GM12878 (cell line): ENCODE data around the gene LYZL1. TPM values are rescaled to one million over a fixed set of nuclear protein-coding genes. Genes with fewer than 3 reads are reported as not detected.

Source experiments
- ATAC-seq: fragments of 200-7000 bp; cut with Tn5 transposase; 3 replicates; pipeline ENCODE4 v1.9.1; 2020; ENCODE audit warnings: mild to moderate bottlenecking, moderate library complexity
- BruUV-seq: library from RNA; stranded (reverse); fragments of 400-500 nt; replicated peaks from 2 replicates; lab custom pipeline; 2021; lab: Mats Ljungman, UMichigan
- CTCF ChIA-PET: fragments of 300-600 bp; sonication (Branson Sonifier 250); formaldehyde crosslinking; extraction: SDS; loops from one replicate; lab custom pipeline; 2021; ENCODE audit warnings: inconsistent platforms; lab: Yijun Ruan, JAX
- POLR2A ChIA-PET: fragments of 350-600 bp; formaldehyde crosslinking; extraction: SDS; loops from one replicate; lab custom pipeline; 2021; ENCODE audit warnings: inconsistent platforms; lab: Charles Lee
- RAD21 ChIA-PET: fragments of 300-600 bp; sonication (Branson Sonifier 250); formaldehyde crosslinking; loops from one replicate; lab custom pipeline; 2023; ENCODE audit warnings: antibody characterized with exemption; ENCODE audit not compliant: unreplicated experiment; lab: Charles Lee
- SMC1A ChIA-PET: fragments of 300-600 bp; sonication (Branson Sonifier 250); formaldehyde crosslinking; loops from one replicate; lab custom pipeline; 2023; ENCODE audit not compliant: unreplicated experiment, uncharacterized antibody; lab: Charles Lee
- DNase-seq: peaks from one replicate; pipeline ENCODE4 v3.0.0-alpha.2; 2011; ENCODE audit warnings: low read depth, low spot score
- FAIRE-seq: peaks from 3 replicates; lab custom pipeline; 2011; peaks lifted over from hg19 to GRCh38; lab: Jason Lieb, UNC
- H2AFZ ChIP-seq: 2 replicates; pipeline ENCODE4 v1.6.0; 2011; ENCODE audit warnings: low read depth, low read length, control low read depth; ENCODE audit not compliant: control insufficient read depth
- H3K27ac ChIP-seq: 2 replicates; pipeline ENCODE4 v1.5.1; 2011; ENCODE audit warnings: control low read depth; ENCODE audit not compliant: control insufficient read depth, insufficient read depth
- H3K27me3 ChIP-seq, 2 experiments: replicated peaks in 1 of 2; 2 replicates each; pipeline versions ENCODE4 v1.6.0 to v1.6.1; 2011; ENCODE audit warnings: low read length in 1 of 2; ENCODE audit not compliant: control insufficient read depth in 2 of 2, insufficient read depth in 2 of 2
- H3K36me3 ChIP-seq, 2 experiments: 2 replicates each; pipeline ENCODE4 v1.5.1; 2011; ENCODE audit warnings: low read length in 1 of 2; ENCODE audit not compliant: control insufficient read depth in 2 of 2, insufficient read depth in 2 of 2
- H3K4me1 ChIP-seq: 2 replicates; pipeline ENCODE4 v1.6.1; 2011; ENCODE audit warnings: mild to moderate bottlenecking, low read length, moderate library complexity, mixed read lengths; ENCODE audit not compliant: control insufficient read depth, insufficient read depth
- H3K4me2 ChIP-seq: 2 replicates; pipeline ENCODE4 v1.6.0; 2011; ENCODE audit warnings: control low read depth; ENCODE audit not compliant: control insufficient read depth, insufficient read depth
- H3K4me3 ChIP-seq: fragments of 200-600 bp; sonication (generic); 2 replicates; pipeline ENCODE4 v1.5.1; 2016
- H3K79me2 ChIP-seq: 2 replicates; pipeline ENCODE4 v1.6.0; 2011; ENCODE audit warnings: low read length; ENCODE audit not compliant: control insufficient read depth, insufficient read depth
- H3K9ac ChIP-seq: 2 replicates; pipeline ENCODE4 v1.8.0; 2011; ENCODE audit warnings: low read length, control low read depth, mixed read lengths; ENCODE audit not compliant: control insufficient read depth, insufficient read depth
- H3K9me3 ChIP-seq: replicated peaks from 3 replicates; pipeline ENCODE4 v1.5.1; 2011; ENCODE audit warnings: mild to moderate bottlenecking, low read length; ENCODE audit not compliant: control insufficient read depth, insufficient read depth
- H4K20me1 ChIP-seq: 2 replicates; pipeline ENCODE4 v1.6.0; 2011; ENCODE audit not compliant: control insufficient read depth, insufficient read depth
- ATF7 ChIP-seq: fragments of 450-650 bp; IDR thresholded peaks from 2 replicates; pipeline ENCODE4 v1.6.1; 2016; ENCODE audit warnings: low read depth, mild to moderate bottlenecking
- BHLHE40 ChIP-seq, 2 experiments: fragments of 450-650 bp in 1 of 2; IDR thresholded peaks; 2 replicates each; pipeline ENCODE4 v1.6.1; 2011 to 2017; ENCODE audit warnings: low read depth in 2 of 2, borderline replicate concordance in 1 of 2, improper control_type of control experiment in 1 of 2, low read length in 1 of 2, mild to moderate bottlenecking in 1 of 2
- BMI1 ChIP-seq: fragments of 450-650 bp; IDR thresholded peaks from 2 replicates; pipeline ENCODE4 v1.6.1; 2016; ENCODE audit warnings: mild to moderate bottlenecking, moderate library complexity, borderline replicate concordance
- CEBPB ChIP-seq, 2 experiments: fragments of 150-350 bp in 1 of 2; IDR thresholded peaks; 2 replicates each; pipeline ENCODE4 v1.6.1; 2012 to 2014; ENCODE audit warnings: low read depth in 2 of 2, low read length in 2 of 2, borderline replicate concordance in 1 of 2, inconsistent platforms in 1 of 2
- DPF2 ChIP-seq: fragments of 450-650 bp; IDR thresholded peaks from 2 replicates; pipeline ENCODE4 v1.6.1; 2017; ENCODE audit warnings: mild to moderate bottlenecking
- EP300 ChIP-seq, 2 experiments: fragments of 150-350 bp in 1 of 2; IDR thresholded peaks; 2 replicates each; pipeline ENCODE4 v1.6.1; 2011 to 2012; ENCODE audit warnings: low read depth in 2 of 2, low read length in 2 of 2, borderline replicate concordance in 1 of 2, improper control_type of control experiment in 1 of 2, inconsistent platforms in 1 of 2; ENCODE audit not compliant: control insufficient read depth in 1 of 2
- ESRRA ChIP-seq: IDR thresholded peaks from 2 replicates; pipeline ENCODE4 v1.6.1; 2012; ENCODE audit warnings: mild to moderate bottlenecking, low read length, improper control_type of control experiment
- IKZF2 ChIP-seq, 2 experiments: fragments of 450-650 bp; IDR thresholded peaks; 2 replicates each; pipeline ENCODE4 v1.6.1; 2017; ENCODE audit warnings: mild to moderate bottlenecking in 2 of 2, moderate library complexity in 2 of 2
- IRF4 ChIP-seq: IDR thresholded peaks from 2 replicates; pipeline ENCODE4 v1.6.1; 2011; ENCODE audit warnings: low read depth, low read length
- JUNB ChIP-seq: IDR thresholded peaks from 2 replicates; pipeline ENCODE4 v1.6.1; 2016; ENCODE audit warnings: antibody characterized with exemption, mild to moderate bottlenecking
- MEF2B ChIP-seq: fragments of 450-650 bp; IDR thresholded peaks from 2 replicates; pipeline ENCODE4 v1.6.1; 2018; ENCODE audit warnings: mild to moderate bottlenecking, moderate library complexity; ENCODE audit not compliant: partially characterized antibody, poor library complexity, severe bottlenecking
- NFIC ChIP-seq: IDR thresholded peaks from 2 replicates; pipeline ENCODE4 v1.6.1; 2012; ENCODE audit warnings: low read depth, mild to moderate bottlenecking, inconsistent platforms, low read length, moderate library complexity
- NR2F1 ChIP-seq: fragments of 450-650 bp; conservative IDR thresholded peaks from 2 replicates; pipeline ENCODE4 v1.6.1; 2017; ENCODE audit warnings: mild to moderate bottlenecking
- PKNOX1 ChIP-seq: fragments of 450-650 bp; IDR thresholded peaks from 2 replicates; pipeline ENCODE4 v1.6.1; 2016; ENCODE audit warnings: mild to moderate bottlenecking
- RCOR1 ChIP-seq: conservative IDR thresholded peaks from 2 replicates; pipeline ENCODE4 v1.6.1; 2012; ENCODE audit warnings: low read depth, low read length, improper control_type of control experiment
- RELB ChIP-seq: fragments of 450-650 bp; IDR thresholded peaks from 2 replicates; pipeline ENCODE4 v1.6.1; 2017; ENCODE audit warnings: low read depth, mild to moderate bottlenecking, moderate library complexity
- RUNX3 ChIP-seq: IDR thresholded peaks from 2 replicates; pipeline ENCODE4 v1.6.1; 2012; ENCODE audit warnings: low read length, inconsistent platforms
- TCF3 ChIP-seq: IDR thresholded peaks from 2 replicates; pipeline ENCODE4 v1.6.1; 2012; ENCODE audit warnings: low read depth, mild to moderate bottlenecking, low read length, borderline replicate concordance; ENCODE audit not compliant: insufficient read depth
- ZNF217 ChIP-seq: fragments of 450-650 bp; IDR thresholded peaks from 2 replicates; pipeline ENCODE4 v1.6.1; 2017; ENCODE audit warnings: antibody characterized with exemption, mild to moderate bottlenecking
- WGBS: methylation state at CpG from one replicate; pipeline ENCODE4 v1.1.6; 2016; ENCODE audit warnings: low lambda C conversion rate; ENCODE audit not compliant: insufficient replicate concordance, insufficient coverage; ENCODE audit errors: missing lambda C conversion rate; 5-methylcytosine and 5-hydroxymethylcytosine counted together
- in situ Hi-C: fragments of 300-500 bp; cut with MboI; formaldehyde crosslinking; loops from 9 replicates; pipeline ENCODE4 v1.14.3; 2018; ENCODE audit warnings: mixed read lengths
- intact Hi-C: fragments of 100-400 bp; cut with micrococcal nuclease; formaldehyde crosslinking; loops from one replicate; pipeline ENCODE4 v1.14.2; 2022; ENCODE audit not compliant: unreplicated experiment
- polyA plus RNA-seq, 11 experiments: library from polyadenylated mRNA; depleted of rRNA in 4 of 11; unstranded in 6 of 11; stranded (reverse) in 5 of 11; fragments of >200 nt; fragmentation: Nextera tagmentation in 4 of 11; fragmentation: Illumina TruSeq in 1 of 11; extraction: Ambion mirVana in 4 of 11; extraction: Trizol in 1 of 11; gene quantifications; 1 replicate in 1 of 11; 2 replicates in 10 of 11; pipeline versions ENCODE4 v1.2.1 to v1.2.3, GENCODE V29; 2011 to 2016; ENCODE audit warnings: inconsistent platforms in 2 of 11, missing spikeins in 2 of 11, low read depth in 1 of 11
- total RNA-seq, 4 experiments: library from RNA; depleted of rRNA in 3 of 4; stranded (reverse); fragments of >200 nt in 3 of 4; fragmentation: Illumina TruSeq in 1 of 4; extraction: Trizol in 1 of 4; gene quantifications; 2 replicates each; pipeline versions ENCODE4 v1.2.1 to v1.2.3, GENCODE V29; 2013 to 2021
- TF ChIP-seq, protein P1 (sequence below): fragments of 450-650 bp; IDR thresholded peaks from 2 replicates; pipeline ENCODE4 v1.6.1; 2017; ENCODE audit warnings: mild to moderate bottlenecking, low read depth, inconsistent platforms; ENCODE audit not compliant: poor library complexity, severe bottlenecking

The LYZL1 gene
- total and polyA plus RNA-seq, 10 of the 15 experiments (the other 5 are each of a cell fraction or from before 2014, with no cell fraction given): not detected

DNA sequence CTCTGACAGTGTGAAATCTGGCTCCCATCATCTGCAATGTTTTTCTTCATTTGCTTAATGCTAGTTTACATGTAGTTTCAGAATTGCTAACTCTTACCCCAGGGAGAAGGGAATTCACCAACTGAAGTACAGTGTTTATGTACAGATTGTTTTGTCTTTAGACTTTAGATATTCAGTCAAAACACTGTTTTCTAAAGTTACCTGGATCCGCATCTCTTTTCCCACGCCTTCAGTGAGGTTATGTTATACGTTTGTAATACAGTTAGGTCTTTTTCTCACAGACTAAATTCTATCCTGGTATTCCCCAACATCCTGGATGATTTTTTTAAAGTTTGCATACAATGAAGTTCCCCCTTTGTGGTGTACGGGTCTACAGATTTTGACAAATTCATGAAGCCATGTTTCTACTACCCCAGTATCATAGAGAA, 3.2 kb upstream of the LYZL1 start:
- ATAC-seq (peak; percentile 85), DNase-seq (peak; percentile 57), FAIRE-seq (peak; percentile 85)
- ChIA-PET CTCF (no interaction called here), POLR2A (no interaction called here), SMC1A (no interaction called here), RAD21 (no interaction called here)
- in situ Hi-C loops: no loop called here
- Histone ChIP-seq H3K36me3 (no peaks in the 10 kb centered on the region), H3K4me2 (no peak overlapping the region; the same call in 1 of the 2 replicates), H3K4me1 (no peaks in the 10 kb centered on the region), H3K27ac (no peak overlapping the region), H3K79me2 (no peaks in the 10 kb centered on the region), H3K9ac (no peak overlapping the region), H2AFZ (no peak overlapping the region), H3K4me3 (no peak overlapping the region), H3K9me3 (no peaks in the 10 kb centered on the region), H4K20me1 (no peaks in the 10 kb centered on the region), H3K27me3 (no peaks in the 10 kb centered on the region)
- intact Hi-C loops: no loop called here
- no TSS peak for BruUV-seq
- 2% methylated on average over 4 of the region's 4 CpGs for WGBS
- TF ChIP-seq PKNOX1 (peak; percentile 32; the same call in 1 of the 2 replicates), RCOR1 (0 out of 2 replicates have a peak, but pooled peaks have one; percentile 53), BMI1 (0 out of 2 replicates have a peak, but pooled peaks have one; percentile 17), TCF3 (no peak), ATF7 (0 out of 2 replicates have a peak, but pooled peaks have one; percentile 20), CEBPB (IDR thresholded peaks at IDR 0.05; ENCODE audit: borderline replicate concordance in 1 of 2, low read depth in 2 of 2, low read length in 2 of 2) (no peak), RUNX3 (peak; percentile 48), DPF2 (peak; percentile 56), IKZF2 (IDR thresholded peaks at IDR 0.05) (peak; percentile 61 to 67), JUNB (peak; percentile 34; the same call in 1 of the 2 replicates), BHLHE40 (IDR thresholded peaks at IDR 0.05; ENCODE audit: borderline replicate concordance in 1 of 2, low read depth in 2 of 2, low read length in 1 of 2) (0 out of 4 replicates have a peak, but pooled peaks of 1 of the 2 experiments have one; percentile 17), NFIC (peak; percentile 53), IRF4 (no peak), NR2F1 (0 out of 2 replicates have a peak, but pooled peaks have one; percentile 30), RELB (peak; percentile 63; the same call in 1 of the 2 replicates), EP300 (IDR thresholded peaks at IDR 0.05; ENCODE audit: borderline replicate concordance in 1 of 2, control insufficient read depth in 1 of 2, low read depth in 2 of 2, low read length in 2 of 2) (peak in 1 of 2 experiments; percentile 29; a peak in 1 of 4 replicates), ZNF217 (peak; percentile 90), ESRRA (no peak), MEF2B (peak; percentile 88)
- TF ChIP-seq, protein P1, sequence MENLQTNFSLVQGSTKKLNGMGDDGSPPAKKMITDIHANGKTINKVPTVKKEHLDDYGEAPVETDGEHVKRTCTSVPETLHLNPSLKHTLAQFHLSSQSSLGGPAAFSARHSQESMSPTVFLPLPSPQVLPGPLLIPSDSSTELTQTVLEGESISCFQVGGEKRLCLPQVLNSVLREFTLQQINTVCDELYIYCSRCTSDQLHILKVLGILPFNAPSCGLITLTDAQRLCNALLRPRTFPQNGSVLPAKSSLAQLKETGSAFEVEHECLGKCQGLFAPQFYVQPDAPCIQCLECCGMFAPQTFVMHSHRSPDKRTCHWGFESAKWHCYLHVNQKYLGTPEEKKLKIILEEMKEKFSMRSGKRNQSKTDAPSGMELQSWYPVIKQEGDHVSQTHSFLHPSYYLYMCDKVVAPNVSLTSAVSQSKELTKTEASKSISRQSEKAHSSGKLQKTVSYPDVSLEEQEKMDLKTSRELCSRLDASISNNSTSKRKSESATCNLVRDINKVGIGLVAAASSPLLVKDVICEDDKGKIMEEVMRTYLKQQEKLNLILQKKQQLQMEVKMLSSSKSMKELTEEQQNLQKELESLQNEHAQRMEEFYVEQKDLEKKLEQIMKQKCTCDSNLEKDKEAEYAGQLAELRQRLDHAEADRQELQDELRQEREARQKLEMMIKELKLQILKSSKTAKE: peak; percentile 46
